Measurements from ENCODE around the gene PLPP7.

GRCh38 chr9:131320031-131320685 lies 30.6 kb downstream of the PLPP7 start:
- TF ChIP-seq CTCF (conservative IDR thresholded peaks at IDR 0.05; ENCODE audit: low read length) (no peak), EZH2phosphoT487 (IDR thresholded peaks at IDR 0.05; ENCODE audit: borderline replicate concordance, low read depth, low read length) (no peak)
